Keratinocyte (primary cell): Measurements from ENCODE around the gene AAMP. TPM values are rescaled to one million over a fixed set of nuclear protein-coding genes. Genes with fewer than 3 reads are reported as not detected.

Experiments
- DNase-seq: peaks from one replicate; pipeline ENCODE4 v3.0.0-alpha.2; 2011; ENCODE audit warnings: low read depth, missing footprints, low spot score
- FAIRE-seq: peaks from 2 replicates; lab custom pipeline; 2011; peaks lifted over from hg19 to GRCh38; lab: Jason Lieb, UNC
- H2AFZ ChIP-seq: 2 replicates; pipeline ENCODE4 v1.6.0; 2012; ENCODE audit warnings: low read length, control low read depth, inconsistent platforms; ENCODE audit not compliant: control insufficient read depth
- H3K27ac ChIP-seq: 2 replicates; pipeline ENCODE4 v1.5.1; 2011; ENCODE audit warnings: low read length; ENCODE audit not compliant: control insufficient read depth, insufficient read depth
- H3K27me3 ChIP-seq: 3 replicates; pipeline ENCODE4 v1.6.0; 2011; ENCODE audit warnings: low read length; ENCODE audit not compliant: control insufficient read depth, insufficient read depth; ENCODE audit errors: extremely low read depth
- H3K36me3 ChIP-seq, 2 experiments: 2 replicates in 1 of 2; 3 replicates in 1 of 2; pipeline ENCODE4 v1.5.1; 2011; ENCODE audit warnings: low read length in 2 of 2, mild to moderate bottlenecking in 1 of 2; ENCODE audit not compliant: control insufficient read depth in 2 of 2, insufficient read depth in 2 of 2; ENCODE audit errors: extremely low read depth in 1 of 2
- H3K4me1 ChIP-seq: 3 replicates; pipeline ENCODE4 v1.5.1; 2011; ENCODE audit warnings: low read length; ENCODE audit not compliant: control insufficient read depth, insufficient read depth; ENCODE audit errors: extremely low read depth
- H3K4me2 ChIP-seq: 3 replicates; pipeline ENCODE4 v1.6.0; 2011; ENCODE audit warnings: low read depth, low read length; ENCODE audit not compliant: control insufficient read depth, insufficient read depth; ENCODE audit errors: extremely low read depth
- H3K4me3 ChIP-seq, 3 experiments: fragments of 200-600 bp in 1 of 3; sonication (generic) in 1 of 3; 2 replicates in 2 of 3; 3 replicates in 1 of 3; pipeline ENCODE4 v1.5.1; 2011 to 2016; ENCODE audit warnings: low read length in 3 of 3, mild to moderate bottlenecking in 3 of 3, control low read depth in 2 of 3, inconsistent platforms in 1 of 3, low read depth in 1 of 3, mixed read lengths in 1 of 3, mixed run types in 1 of 3, moderate library complexity in 1 of 3; ENCODE audit not compliant: control insufficient read depth in 2 of 3, insufficient read depth in 2 of 3; ENCODE audit errors: extremely low read depth in 1 of 3
- H3K79me2 ChIP-seq: 2 replicates; pipeline ENCODE4 v1.6.0; 2012; ENCODE audit warnings: low read length; ENCODE audit not compliant: control insufficient read depth, insufficient read depth
- H3K9ac ChIP-seq: 3 replicates; pipeline ENCODE4 v1.6.0; 2011; ENCODE audit warnings: low read length; ENCODE audit not compliant: control insufficient read depth, insufficient read depth; ENCODE audit errors: extremely low read depth
- H3K9me1 ChIP-seq: 3 replicates; pipeline ENCODE4 v1.6.0; 2011; ENCODE audit warnings: low read length; ENCODE audit not compliant: control insufficient read depth, insufficient read depth; ENCODE audit errors: extremely low read depth
- H3K9me3 ChIP-seq: 2 replicates; pipeline ENCODE4 v1.5.1; 2012; ENCODE audit warnings: low read depth, low read length; ENCODE audit not compliant: control insufficient read depth
- H4K20me1 ChIP-seq: 3 replicates; pipeline ENCODE4 v1.6.0; 2011; ENCODE audit warnings: low read length; ENCODE audit not compliant: control insufficient read depth, insufficient read depth; ENCODE audit errors: extremely low read depth
- EZH2 ChIP-seq: IDR thresholded peaks from one replicate; pipeline ENCODE4 v1.6.1; 2012; ENCODE audit warnings: inconsistent platforms, mild to moderate bottlenecking, low read length, moderate library complexity
- dilution Hi-C: fragments of 300-500 bp; cut with MboI; formaldehyde crosslinking; loops from one replicate; pipeline ENCODE4 v1.7.0; 2020; ENCODE audit warnings: low sequenced_read_pairs; ENCODE audit not compliant: extremely low pct_ligation_motif_present
- polyA minus RNA-seq, 3 experiments: library from RNA; depleted of rRNA, polyadenylated mRNA; stranded (reverse); fragments of >200 nt; gene quantifications; 1 replicate in 1 of 3; 2 replicates in 1 of 3; 3 replicates in 1 of 3; pipeline ENCODE4 v1.2.3, GENCODE V29; 2011
- polyA plus RNA-seq, 5 experiments: library from polyadenylated mRNA; depleted of rRNA in 3 of 5; stranded (reverse) in 3 of 5; stranded (forward) in 1 of 5; unstranded in 1 of 5; fragments of >200 nt; gene quantifications; 1 replicate in 1 of 5; 2 replicates in 3 of 5; 3 replicates in 1 of 5; pipeline versions ENCODE4 v1.2.1 to v1.2.3, GENCODE V29; 2011 to 2012; ENCODE audit warnings: missing spikeins in 2 of 5, low read depth in 1 of 5, low replicate concordance in 1 of 5
- TF ChIP-seq, protein P1 (sequence below), 3 experiments: IDR thresholded peaks in 1 of 3; conservative IDR thresholded peaks in 1 of 3; optimal IDR thresholded peaks in 1 of 3; 2 replicates in 2 of 3; 3 replicates in 1 of 3; pipeline versions ENCODE3 to v1.5.1; 2011; ENCODE audit warnings: low read length in 3 of 3, mild to moderate bottlenecking in 3 of 3, moderate library complexity in 2 of 3, control low read depth in 1 of 3, inconsistent platforms in 1 of 3; ENCODE audit not compliant: insufficient read depth in 2 of 3; ENCODE audit errors: extremely low read depth in 1 of 3

AAMP gene, protein sequence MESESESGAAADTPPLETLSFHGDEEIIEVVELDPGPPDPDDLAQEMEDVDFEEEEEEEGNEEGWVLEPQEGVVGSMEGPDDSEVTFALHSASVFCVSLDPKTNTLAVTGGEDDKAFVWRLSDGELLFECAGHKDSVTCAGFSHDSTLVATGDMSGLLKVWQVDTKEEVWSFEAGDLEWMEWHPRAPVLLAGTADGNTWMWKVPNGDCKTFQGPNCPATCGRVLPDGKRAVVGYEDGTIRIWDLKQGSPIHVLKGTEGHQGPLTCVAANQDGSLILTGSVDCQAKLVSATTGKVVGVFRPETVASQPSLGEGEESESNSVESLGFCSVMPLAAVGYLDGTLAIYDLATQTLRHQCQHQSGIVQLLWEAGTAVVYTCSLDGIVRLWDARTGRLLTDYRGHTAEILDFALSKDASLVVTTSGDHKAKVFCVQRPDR
- polyA plus RNA-seq (76.3 to 94.3 TPM (median 78.4 TPM) in 3 replicates), polyA minus RNA-seq (54.2 to 86.2 TPM (median 64.0 TPM) in 3 replicates)
- 115 TPM for polyA plus RNA-seq (2011; ENCODE audit: low read depth)
- polyA plus RNA-seq (2011; cell fraction: cytosol; rRNA removed) = 46.1 and 129 TPM in 2 replicates
- 108 and 122 TPM in 2 replicates for polyA plus RNA-seq (2011; cell fraction: nucleus; rRNA removed)
- 113 and 114 TPM in 2 replicates for polyA plus RNA-seq (2012; ENCODE audit: low replicate concordance)
- 100 TPM for polyA minus RNA-seq (2011; cell fraction: cytosol; rRNA and poly(A)+ RNA removed)
- 44.9 and 45.3 TPM in 2 replicates for polyA minus RNA-seq (2011; cell fraction: nucleus; rRNA and poly(A)+ RNA removed)

DNA sequence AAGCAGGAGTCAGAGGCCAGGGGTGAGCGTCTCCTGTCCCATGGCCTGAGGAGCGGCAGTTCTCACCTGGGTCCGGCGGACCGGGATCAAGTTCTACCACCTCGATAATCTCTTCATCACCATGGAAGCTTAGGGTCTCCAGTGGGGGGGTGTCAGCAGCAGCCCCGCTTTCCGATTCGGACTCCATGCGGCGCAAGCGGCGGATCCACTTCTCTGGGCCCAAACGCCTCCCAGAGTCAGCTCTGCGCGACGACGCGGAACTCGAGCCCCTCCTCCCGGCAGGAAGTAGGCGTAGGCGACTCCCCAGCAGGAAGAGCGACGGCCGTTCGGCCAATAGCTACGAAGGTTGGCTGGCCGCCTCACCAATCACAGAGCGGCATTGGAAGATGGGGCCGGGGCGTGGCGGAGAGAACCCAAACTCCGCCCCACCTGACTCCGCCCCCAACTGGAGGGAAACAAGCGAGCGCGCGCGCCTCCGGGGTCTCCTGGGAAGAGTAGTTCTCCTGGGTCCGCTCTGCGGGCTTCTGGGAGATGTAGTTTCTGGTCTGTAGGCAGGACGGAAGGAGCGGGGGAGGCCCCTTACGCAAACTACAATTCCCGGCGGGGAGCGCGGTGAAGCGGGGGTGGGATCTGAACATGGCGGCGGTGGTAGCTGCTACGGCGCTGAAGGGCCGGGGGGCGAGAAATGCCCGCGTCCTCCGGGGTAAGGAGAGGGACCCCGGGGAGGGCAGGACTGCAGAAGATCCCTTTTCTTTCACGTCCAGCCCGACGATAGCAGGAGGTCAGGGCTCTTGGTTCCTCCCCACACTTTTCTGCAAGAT lies at the start of gene AAMP, which contains the start of gene PNKD:
Gene AAMP, minus strand, starts transcription at position 238 of the 821 bp plus-strand sequence. Its CDS starts 51 bp downstream, at position 187.
Gene PNKD, plus strand, starts transcription at position 620 of the 821 bp plus-strand sequence. Its CDS starts 17 bp downstream, at position 637.
- Histone ChIP-seq H3K36me3 (peaks cover 30 to 31% of the 10 kb centered on the region in 2 experiments), H3K9ac (peak within 1 kb of the TSS; percentile 94), H3K9me1 (peaks cover 2% of the 10 kb centered on the region), H2AFZ (peak within 1 kb of the TSS; percentile 86), H3K4me1 (peaks cover 27% of the 10 kb centered on the region), H3K9me3 (no peaks in the 10 kb centered on the region), H3K79me2 (peaks cover 14% of the 10 kb centered on the region), H3K27ac (peak within 1 kb of the TSS; percentile 89), H3K4me3 (peak within 1 kb of the TSS; percentile 76 to 96 (median 93)), H3K27me3 (no peaks in the 10 kb centered on the region), H3K4me2 (peak within 1 kb of the TSS; percentile 100), H4K20me1 (no peaks in the 10 kb centered on the region)
- FAIRE-seq (peak; percentile 65), DNase-seq (peak; percentile 90)
- TF ChIP-seq, protein P1, sequence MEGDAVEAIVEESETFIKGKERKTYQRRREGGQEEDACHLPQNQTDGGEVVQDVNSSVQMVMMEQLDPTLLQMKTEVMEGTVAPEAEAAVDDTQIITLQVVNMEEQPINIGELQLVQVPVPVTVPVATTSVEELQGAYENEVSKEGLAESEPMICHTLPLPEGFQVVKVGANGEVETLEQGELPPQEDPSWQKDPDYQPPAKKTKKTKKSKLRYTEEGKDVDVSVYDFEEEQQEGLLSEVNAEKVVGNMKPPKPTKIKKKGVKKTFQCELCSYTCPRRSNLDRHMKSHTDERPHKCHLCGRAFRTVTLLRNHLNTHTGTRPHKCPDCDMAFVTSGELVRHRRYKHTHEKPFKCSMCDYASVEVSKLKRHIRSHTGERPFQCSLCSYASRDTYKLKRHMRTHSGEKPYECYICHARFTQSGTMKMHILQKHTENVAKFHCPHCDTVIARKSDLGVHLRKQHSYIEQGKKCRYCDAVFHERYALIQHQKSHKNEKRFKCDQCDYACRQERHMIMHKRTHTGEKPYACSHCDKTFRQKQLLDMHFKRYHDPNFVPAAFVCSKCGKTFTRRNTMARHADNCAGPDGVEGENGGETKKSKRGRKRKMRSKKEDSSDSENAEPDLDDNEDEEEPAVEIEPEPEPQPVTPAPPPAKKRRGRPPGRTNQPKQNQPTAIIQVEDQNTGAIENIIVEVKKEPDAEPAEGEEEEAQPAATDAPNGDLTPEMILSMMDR (optimal IDR thresholded peaks at IDR 0.05 in 1 of 3, IDR thresholded peaks at IDR 0.05 in 1 of 3, conservative IDR thresholded peaks at IDR 0.05 in 1 of 3; ENCODE audit: extremely low read depth in 1 of 3, insufficient read depth in 2 of 3, low read length in 3 of 3) = no peak
- TF ChIP-seq EZH2 = no peak
- dilution Hi-C loops = no loop called here

DNA sequence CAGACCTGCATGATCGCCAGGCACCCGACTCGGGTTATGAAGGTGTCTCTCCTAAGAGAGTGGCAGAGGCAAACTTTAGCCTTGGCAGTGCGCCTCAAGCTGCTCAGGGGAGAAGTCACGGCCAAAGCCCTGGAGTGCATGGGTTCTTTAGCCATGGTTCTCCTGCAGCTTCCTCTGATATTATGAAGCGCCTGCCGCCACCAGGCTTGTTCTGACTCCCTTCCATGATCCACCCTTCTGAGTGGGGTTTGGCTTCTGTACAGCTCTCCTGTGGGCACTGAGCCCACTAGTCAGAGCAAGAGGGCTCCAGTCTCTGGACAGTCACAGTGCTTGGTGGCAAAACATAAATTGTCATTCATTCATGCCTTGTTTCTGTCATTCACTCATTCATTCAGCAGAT lies 48.3 kb upstream of the AAMP start:
- no peak for FAIRE-seq

More for the DNA sequence above, 48.3 kb upstream of the AAMP start:
- no peak overlapping the region for H3K9ac ChIP-seq
- TF ChIP-seq, protein P1 (optimal IDR thresholded peaks at IDR 0.05 in 1 of 3, IDR thresholded peaks at IDR 0.05 in 1 of 3, conservative IDR thresholded peaks at IDR 0.05 in 1 of 3; ENCODE audit: extremely low read depth in 1 of 3, insufficient read depth in 2 of 3, low read length in 3 of 3) = no peak
- no peak for TF ChIP-seq EZH2
- no peak overlapping the region for H2AFZ ChIP-seq
- H3K4me2 ChIP-seq = no peak overlapping the region
- no peak for DNase-seq
- no peaks in the 10 kb centered on the region for H3K9me3 ChIP-seq
- no peaks in the 10 kb centered on the region for H3K36me3 ChIP-seq
- H3K4me3 ChIP-seq = no peak overlapping the region
- H3K27me3 ChIP-seq = no peaks in the 10 kb centered on the region
- H3K79me2 ChIP-seq = no peaks in the 10 kb centered on the region
- no peaks in the 10 kb centered on the region for H4K20me1 ChIP-seq
- peaks cover 21% of the 10 kb centered on the region for H3K4me1 ChIP-seq
- H3K9me1 ChIP-seq = peaks cover 6% of the 10 kb centered on the region
- dilution Hi-C loops = no loop called here
- no peak overlapping the region for H3K27ac ChIP-seq
